IPS DF 6.9 (cell line): ENCODE measurements around the gene FMO3.

ENCODE experiments used
- DNase-seq: peaks from one replicate; pipeline ENCODE4 v3.0.0-alpha.2; 2013; ENCODE audit warnings: low read depth, low spot score
- H3K27ac ChIP-seq: one replicate; pipeline ENCODE4 v1.5.1; 2013; ENCODE audit warnings: low read length, control low read depth
- H3K27me3 ChIP-seq: 2 replicates; pipeline ENCODE4 v1.6.1; 2013; ENCODE audit warnings: mild to moderate bottlenecking, low read length; ENCODE audit not compliant: control insufficient read depth, insufficient read depth
- H3K36me3 ChIP-seq: 2 replicates; pipeline ENCODE4 v1.6.1; 2013; ENCODE audit warnings: low read length; ENCODE audit not compliant: control insufficient read depth, insufficient read depth
- H3K4me1 ChIP-seq: 2 replicates; pipeline ENCODE4 v1.6.1; 2013; ENCODE audit warnings: low read length; ENCODE audit not compliant: control insufficient read depth, insufficient read depth
- H3K4me3 ChIP-seq: 2 replicates; pipeline ENCODE4 v1.5.1; 2013; ENCODE audit warnings: mild to moderate bottlenecking, low read length
- H3K9me3 ChIP-seq: 2 replicates; pipeline ENCODE4 v1.6.1; 2013; ENCODE audit warnings: low read length, inconsistent platforms; ENCODE audit not compliant: control insufficient read depth, insufficient read depth
- WGBS: extraction: QIAGEN DNeasy Blood & Tissue Kit; methylation state at CpG from one replicate; pipeline ENCODE4 v1.1.7; 2013; ENCODE audit warnings: mixed read lengths, missing lambda C conversion rate; ENCODE audit not compliant: insufficient read length, insufficient coverage; 5-methylcytosine and 5-hydroxymethylcytosine counted together

The FMO3 gene

GRCh38 chr1:171115280-171115897, 24.7 kb downstream of the FMO3 start:
- no peak overlapping the region for H3K4me3 ChIP-seq
- no peaks in the 10 kb centered on the region; the same call in 1 of the 2 replicates for H3K9me3 ChIP-seq
- no peaks in the 10 kb centered on the region for H3K27me3 ChIP-seq
- no peak overlapping the region for H3K27ac ChIP-seq
- no peak for DNase-seq
- H3K4me1 ChIP-seq: no peaks in the 10 kb centered on the region
- WGBS: no CpG with 5 or more reads among the region's 2 CpGs
- no peaks in the 10 kb centered on the region for H3K36me3 ChIP-seq

DNA sequence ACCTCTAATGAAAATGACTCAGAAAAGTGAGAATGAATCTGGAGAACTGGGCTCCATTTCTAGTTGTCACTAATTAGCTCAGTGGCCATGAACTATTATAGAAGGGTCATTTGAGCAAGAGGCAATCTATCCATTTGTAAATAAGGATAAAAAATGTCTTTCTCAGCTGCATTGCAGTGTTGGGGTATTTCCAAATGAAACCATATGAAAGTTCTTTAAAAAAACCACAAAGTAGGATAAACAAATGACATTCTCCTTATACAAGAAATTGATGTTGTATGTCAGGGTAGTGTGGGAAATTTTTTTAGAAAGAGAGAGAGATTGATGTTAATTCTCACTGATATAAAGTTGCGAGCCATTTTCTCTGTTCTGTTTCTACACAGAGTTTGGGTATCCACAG, 26.0 kb downstream of the FMO3 start:
- Histone ChIP-seq H3K9me3 (no peaks in the 10 kb centered on the region; the same call in 1 of the 2 replicates), H3K4me3 (no peak overlapping the region), H3K27me3 (no peaks in the 10 kb centered on the region), H3K27ac (no peak overlapping the region), H3K4me1 (no peaks in the 10 kb centered on the region), H3K36me3 (no peaks in the 10 kb centered on the region)
- no peak for DNase-seq
- no CpG with 5 or more reads among the region's 1 CpG for WGBS

DNA sequence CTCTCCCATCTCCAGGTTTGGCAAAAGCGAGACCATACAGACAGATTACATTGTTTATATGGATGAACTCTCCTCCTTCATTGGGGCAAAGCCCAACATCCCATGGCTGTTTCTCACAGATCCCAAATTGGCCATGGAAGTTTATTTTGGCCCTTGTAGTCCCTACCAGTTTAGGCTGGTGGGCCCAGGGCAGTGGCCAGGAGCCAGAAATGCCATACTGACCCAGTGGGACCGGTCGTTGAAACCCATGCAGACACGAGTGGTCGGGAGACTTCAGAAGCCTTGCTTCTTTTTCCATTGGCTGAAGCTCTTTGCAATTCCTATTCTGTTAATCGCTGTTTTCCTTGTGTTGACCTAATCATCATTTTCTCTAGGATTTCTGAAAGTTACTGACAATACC, 26.4 kb downstream of the FMO3 start:
- no CpG with 5 or more reads among the region's 6 CpGs for WGBS
- no peaks in the 10 kb centered on the region for H3K27me3 ChIP-seq
- H3K4me3 ChIP-seq: no peak overlapping the region
- no peaks in the 10 kb centered on the region; the same call in 1 of the 2 replicates for H3K9me3 ChIP-seq
- no peaks in the 10 kb centered on the region for H3K4me1 ChIP-seq
- no peaks in the 10 kb centered on the region for H3K36me3 ChIP-seq
- DNase-seq: no peak
- no peak overlapping the region for H3K27ac ChIP-seq

DNA sequence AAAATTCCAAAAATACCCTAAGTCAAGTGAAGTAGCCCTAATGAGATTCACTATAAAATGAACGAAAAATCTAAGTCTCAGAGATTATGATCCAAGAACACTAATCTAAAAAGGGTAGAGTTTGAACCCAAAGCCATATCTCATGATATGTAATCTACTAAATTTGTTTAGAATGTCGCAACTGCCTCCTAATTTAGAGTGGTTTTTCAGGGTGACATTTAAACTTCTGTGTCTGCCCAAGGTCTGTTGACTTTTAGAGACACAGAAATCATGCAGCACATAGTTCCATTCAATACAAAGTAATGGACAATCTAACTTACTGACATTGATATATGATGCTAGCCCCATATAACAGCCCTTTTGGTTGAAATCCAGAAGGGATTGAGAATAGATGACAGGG, 28.9 kb downstream of the FMO3 start:
- Histone ChIP-seq H3K27me3 (no peaks in the 10 kb centered on the region), H3K4me3 (no peak overlapping the region), H3K36me3 (no peaks in the 10 kb centered on the region), H3K4me1 (no peaks in the 10 kb centered on the region), H3K9me3 (no peaks in the 10 kb centered on the region), H3K27ac (no peak overlapping the region)
- no CpG with 5 or more reads among the region's 2 CpGs for WGBS
- no peak for DNase-seq

- no peaks in the 10 kb centered on the region for H3K4me1 ChIP-seq
- no peak for DNase-seq
- H3K36me3 ChIP-seq: no peaks in the 10 kb centered on the region
- H3K27me3 ChIP-seq: no peaks in the 10 kb centered on the region
- no peaks in the 10 kb centered on the region for H3K9me3 ChIP-seq
- H3K4me3 ChIP-seq: no peak overlapping the region
- no peak overlapping the region for H3K27ac ChIP-seq
Measured at GRCh38 chr1:171122299-171122698, 31.6 kb downstream of the FMO3 start.

DNA sequence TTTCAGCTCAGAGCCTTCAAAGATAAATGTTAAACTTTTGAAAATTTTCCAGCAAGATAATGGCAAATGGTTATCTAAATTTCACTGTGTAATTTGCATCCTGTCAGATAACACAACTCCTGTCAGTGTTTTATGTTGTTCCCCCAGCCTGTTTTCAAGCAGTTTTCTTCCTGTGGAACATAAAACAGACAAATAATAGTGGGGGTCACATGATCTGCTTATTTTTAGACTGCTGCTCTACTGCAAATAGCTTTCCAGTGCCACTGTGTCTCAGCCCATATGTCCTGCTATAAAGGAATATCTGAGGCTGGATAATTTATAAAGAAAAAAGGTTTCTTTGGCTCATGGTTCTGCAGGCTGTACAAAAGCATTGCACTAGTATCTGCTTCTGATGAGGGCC, 32.2 kb downstream of the FMO3 start:
- no peaks in the 10 kb centered on the region for H3K27me3 ChIP-seq
- no peaks in the 10 kb centered on the region for H3K36me3 ChIP-seq
- no peaks in the 10 kb centered on the region for H3K9me3 ChIP-seq
- H3K27ac ChIP-seq: no peak overlapping the region
- DNase-seq: no peak
- no peak overlapping the region for H3K4me3 ChIP-seq
- H3K4me1 ChIP-seq: no peaks in the 10 kb centered on the region

- WGBS: no CpG with 5 or more reads among the region's 4 CpGs
- H3K27me3 ChIP-seq: no peaks in the 10 kb centered on the region
Measured at GRCh38 chr1:171126504-171126903, 35.8 kb downstream of the FMO3 start.

DNA sequence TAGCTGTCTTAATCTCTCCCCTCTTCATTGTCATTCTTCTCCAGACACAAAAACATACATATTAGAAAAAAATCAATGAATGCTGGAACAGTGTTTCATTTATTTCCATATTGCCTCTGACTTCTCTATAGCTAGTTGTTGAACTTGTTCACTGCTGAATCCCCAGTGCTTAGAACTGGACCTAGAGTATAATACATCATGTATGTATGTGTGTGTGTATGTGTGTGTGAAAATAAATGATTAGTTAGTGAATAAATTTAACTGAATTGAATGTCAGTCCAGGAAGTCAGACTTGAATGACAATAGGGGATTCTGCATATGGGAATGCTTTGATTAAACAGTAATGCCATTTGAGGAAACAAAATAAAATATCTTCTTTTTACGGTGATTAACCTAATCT, 36.4 kb downstream of the FMO3 start:
- H3K36me3 ChIP-seq: no peaks in the 10 kb centered on the region
- H3K27me3 ChIP-seq: no peaks in the 10 kb centered on the region
- no peaks in the 10 kb centered on the region for H3K9me3 ChIP-seq
- WGBS: no CpG with 5 or more reads among the region's 1 CpG
- no peaks in the 10 kb centered on the region for H3K4me1 ChIP-seq
- H3K27ac ChIP-seq: no peak overlapping the region
- DNase-seq: no peak
- H3K4me3 ChIP-seq: no peak overlapping the region

More at GRCh38 chr1:171126504-171126903, 35.8 kb downstream of the FMO3 start:
- H3K4me3 ChIP-seq: no peak overlapping the region
- DNase-seq: no peak
- no peaks in the 10 kb centered on the region for H3K36me3 ChIP-seq
- no peaks in the 10 kb centered on the region for H3K9me3 ChIP-seq
- H3K4me1 ChIP-seq: no peaks in the 10 kb centered on the region
- H3K27ac ChIP-seq: no peak overlapping the region

DNA sequence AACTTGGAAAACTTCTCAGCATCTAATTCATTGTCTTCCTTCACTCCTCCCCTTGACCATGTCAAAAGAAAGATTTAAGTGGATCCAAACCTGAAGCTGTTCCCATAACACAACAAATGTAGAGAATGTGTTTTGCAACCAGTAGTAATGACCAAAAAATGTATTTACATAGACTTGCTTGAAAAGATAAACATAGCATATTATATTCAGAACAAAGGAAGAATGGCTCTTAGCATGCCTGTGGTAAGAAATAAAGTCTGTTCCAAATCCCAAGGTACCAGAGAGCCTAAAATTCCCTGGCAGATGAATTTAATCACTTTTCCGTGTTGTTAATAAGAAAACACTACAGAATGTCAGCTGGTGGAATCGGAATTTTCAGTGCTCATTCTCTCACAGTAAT, 36.8 kb downstream of the FMO3 start:
- Histone ChIP-seq H3K27ac (no peak overlapping the region), H3K36me3 (no peaks in the 10 kb centered on the region), H3K9me3 (no peaks in the 10 kb centered on the region), H3K4me1 (no peaks in the 10 kb centered on the region), H3K4me3 (no peak overlapping the region), H3K27me3 (no peaks in the 10 kb centered on the region)
- no peak for DNase-seq
- WGBS: no CpG with 5 or more reads among the region's 2 CpGs

- H3K9me3 ChIP-seq: no peaks in the 10 kb centered on the region
- H3K27me3 ChIP-seq: no peaks in the 10 kb centered on the region
- H3K27ac ChIP-seq: no peak overlapping the region
- no peaks in the 10 kb centered on the region for H3K4me1 ChIP-seq
- no peak for DNase-seq
- no peak overlapping the region for H3K4me3 ChIP-seq
- no peaks in the 10 kb centered on the region for H3K36me3 ChIP-seq
Measured at GRCh38 chr1:171128463-171128862, 37.8 kb downstream of the FMO3 start.

- Histone ChIP-seq H3K36me3 (no peaks in the 10 kb centered on the region), H3K4me1 (no peaks in the 10 kb centered on the region), H3K27ac (no peak overlapping the region), H3K4me3 (no peak overlapping the region), H3K27me3 (no peaks in the 10 kb centered on the region), H3K9me3 (no peaks in the 10 kb centered on the region)
- no peak for DNase-seq
- WGBS: no CpG with 5 or more reads among the region's 3 CpGs
Measured at GRCh38 chr1:171134204-171134923, 43.7 kb downstream of the FMO3 start.
